IPS-18a (cell line): Measurements from ENCODE around the gene PDLIM5.
"Not testable (repeated sequence)": the region's sequence is repeated elsewhere in the genome, so short reads cannot be mapped to it uniquely, and the experiment has no call there.

Experiments
- H3K27ac ChIP-seq: one replicate; pipeline ENCODE4 v1.5.1; 2013; ENCODE audit warnings: low read length
- H3K27me3 ChIP-seq: one replicate; pipeline ENCODE4 v1.6.1; 2013; ENCODE audit warnings: mild to moderate bottlenecking, low read length; ENCODE audit not compliant: control insufficient read depth, insufficient read depth
- H3K36me3 ChIP-seq: one replicate; pipeline ENCODE4 v1.6.1; 2013; ENCODE audit warnings: low read depth, low read length; ENCODE audit not compliant: control insufficient read depth
- H3K4me1 ChIP-seq: one replicate; pipeline ENCODE4 v1.6.1; 2013; ENCODE audit warnings: low read depth, low read length; ENCODE audit not compliant: control insufficient read depth
- H3K4me3 ChIP-seq: one replicate; pipeline ENCODE4 v1.5.1; 2013; ENCODE audit warnings: low read length
- H3K9ac ChIP-seq: one replicate; pipeline ENCODE4 v1.6.1; 2013; ENCODE audit warnings: mild to moderate bottlenecking, low read length, moderate library complexity
- H3K9me3 ChIP-seq: one replicate; pipeline ENCODE4 v1.6.1; 2013; ENCODE audit warnings: low read depth, low read length; ENCODE audit not compliant: control insufficient read depth

The PDLIM5 gene

GRCh38 chr4:94621491-94622080 is 169.8 kb downstream of the PDLIM5 start:
- no peaks in the 10 kb centered on the region for H3K9me3 ChIP-seq
- H3K4me1 ChIP-seq, result no peaks in the 10 kb centered on the region
- H3K36me3 ChIP-seq, result no peaks in the 10 kb centered on the region
- no peak overlapping the region for H3K27ac ChIP-seq
- H3K4me3 ChIP-seq, result no peak overlapping the region
- H3K9ac ChIP-seq, result no peak overlapping the region
- no peaks in the 10 kb centered on the region for H3K27me3 ChIP-seq

GRCh38 chr4:94623126-94623911 is 171.6 kb downstream of the PDLIM5 start:
- no peak overlapping the region for H3K27ac ChIP-seq
- no peak overlapping the region for H3K4me3 ChIP-seq
- no peaks in the 10 kb centered on the region for H3K9me3 ChIP-seq
- no peaks in the 10 kb centered on the region for H3K36me3 ChIP-seq
- no peak overlapping the region for H3K9ac ChIP-seq
- no peaks in the 10 kb centered on the region for H3K27me3 ChIP-seq
- no peaks in the 10 kb centered on the region for H3K4me1 ChIP-seq

- Histone ChIP-seq H3K27me3 (no peaks in the 10 kb centered on the region), H3K36me3 (no peaks in the 10 kb centered on the region), H3K9ac (no peak overlapping the region), H3K4me3 (no peak overlapping the region), H3K27ac (no peak overlapping the region), H3K4me1 (no peaks in the 10 kb centered on the region), H3K9me3 (no peaks in the 10 kb centered on the region)
These were observed 175.2 kb downstream of the PDLIM5 start for GRCh38 chr4:94626942-94627341.

- H3K4me3 ChIP-seq, H3K9me3 ChIP-seq, H3K9ac ChIP-seq, H3K27me3 ChIP-seq, H3K36me3 ChIP-seq, H3K4me1 ChIP-seq, H3K27ac ChIP-seq: not testable (repeated sequence)
These were observed 177.3 kb downstream of the PDLIM5 start for GRCh38 chr4:94629058-94629457.

- Histone ChIP-seq H3K27me3 (no peaks in the 10 kb centered on the region), H3K4me3 (no peak overlapping the region), H3K9me3 (no peaks in the 10 kb centered on the region), H3K36me3 (no peaks in the 10 kb centered on the region), H3K27ac (no peak overlapping the region), H3K9ac (no peak overlapping the region), H3K4me1 (no peaks in the 10 kb centered on the region)
These were observed 178.1 kb downstream of the PDLIM5 start for GRCh38 chr4:94629837-94630236.

GRCh38 chr4:94634271-94634670 is 182.5 kb downstream of the PDLIM5 start:
- Histone ChIP-seq H3K9ac (no peak overlapping the region), H3K27me3 (no peaks in the 10 kb centered on the region), H3K4me3 (no peak overlapping the region), H3K27ac (no peak overlapping the region), H3K36me3 (no peaks in the 10 kb centered on the region), H3K4me1 (no peaks in the 10 kb centered on the region), H3K9me3 (no peaks in the 10 kb centered on the region)

GRCh38 chr4:94635177-94635576 is 183.4 kb downstream of the PDLIM5 start:
- H3K4me1 ChIP-seq, result no peaks in the 10 kb centered on the region
- no peak overlapping the region for H3K9ac ChIP-seq
- H3K36me3 ChIP-seq, result no peaks in the 10 kb centered on the region
- no peak overlapping the region for H3K4me3 ChIP-seq
- H3K9me3 ChIP-seq, result no peaks in the 10 kb centered on the region
- H3K27ac ChIP-seq, result no peak overlapping the region
- no peaks in the 10 kb centered on the region for H3K27me3 ChIP-seq

- H3K27ac ChIP-seq, result no peak overlapping the region
- H3K4me1 ChIP-seq, result no peaks in the 10 kb centered on the region
These were observed 184.3 kb downstream of the PDLIM5 start for GRCh38 chr4:94636004-94636403.

GRCh38 chr4:94639298-94639697 is 187.6 kb downstream of the PDLIM5 start:
- no peaks in the 10 kb centered on the region for H3K36me3 ChIP-seq
- H3K27ac ChIP-seq, result no peak overlapping the region
- H3K9ac ChIP-seq, result no peak overlapping the region
- no peaks in the 10 kb centered on the region for H3K4me1 ChIP-seq
- H3K27me3 ChIP-seq, result no peaks in the 10 kb centered on the region
- H3K9me3 ChIP-seq, result no peaks in the 10 kb centered on the region
- H3K4me3 ChIP-seq, result no peak overlapping the region

More at GRCh38 chr4:94636004-94636403, 184.3 kb downstream of the PDLIM5 start:
- Histone ChIP-seq H3K9ac (no peak overlapping the region), H3K9me3 (no peaks in the 10 kb centered on the region), H3K4me3 (no peak overlapping the region), H3K27me3 (no peaks in the 10 kb centered on the region), H3K36me3 (no peaks in the 10 kb centered on the region)

GRCh38 chr4:94640151-94640550 is 188.4 kb downstream of the PDLIM5 start:
- Histone ChIP-seq H3K27ac (no peak overlapping the region), H3K4me3 (no peak overlapping the region), H3K27me3 (no peaks in the 10 kb centered on the region), H3K4me1 (no peaks in the 10 kb centered on the region), H3K9me3 (no peaks in the 10 kb centered on the region), H3K36me3 (no peaks in the 10 kb centered on the region), H3K9ac (no peak overlapping the region)

GRCh38 chr4:94641702-94642560 is 190.2 kb downstream of the PDLIM5 start:
- no peak overlapping the region for H3K9ac ChIP-seq
- no peaks in the 10 kb centered on the region for H3K4me1 ChIP-seq
- H3K27me3 ChIP-seq, result no peaks in the 10 kb centered on the region
- H3K4me3 ChIP-seq, result no peak overlapping the region
- H3K9me3 ChIP-seq, result no peaks in the 10 kb centered on the region
- no peaks in the 10 kb centered on the region for H3K36me3 ChIP-seq
- H3K27ac ChIP-seq, result no peak overlapping the region
